HepG2 (cell line): ENCODE data around the gene SPG7. TPM values are rescaled to one million over a fixed set of nuclear protein-coding genes. Genes with fewer than 3 reads are reported as not detected.
A peak's percentile ranks its signal among the peaks of the same experiment; 100 is the strongest.

ENCODE experiments used
- ARID2 ChIP-seq: sonication (generic); formaldehyde crosslinking; IDR thresholded peaks from 2 replicates; pipeline ENCODE4 v1.8.1; 2022; ENCODE audit warnings: mild to moderate bottlenecking, missing genetic modification reagents, borderline replicate concordance
- ATF2 ChIP-seq: sonication (generic); formaldehyde crosslinking; IDR thresholded peaks from 2 replicates; pipeline ENCODE4 v1.4.0; 2020; ENCODE audit warnings: missing genetic modification reagents
- ATRX ChIP-seq: sonication (generic); formaldehyde crosslinking; IDR thresholded peaks from 2 replicates; pipeline ENCODE4 v1.4.0; 2020; ENCODE audit warnings: missing genetic modification reagents, borderline replicate concordance
- CEBPG ChIP-seq: IDR thresholded peaks from 2 replicates; pipeline ENCODE4 v1.6.1; 2016
- FOXJ3 ChIP-seq: sonication (generic); formaldehyde crosslinking; IDR thresholded peaks from 2 replicates; pipeline ENCODE4 v1.4.0; 2020; ENCODE audit warnings: missing genetic modification reagents, mild to moderate bottlenecking, borderline replicate concordance
- JUND ChIP-seq: sonication (generic); formaldehyde crosslinking; IDR thresholded peaks from 2 replicates; pipeline ENCODE4 v1.8.0; 2022; ENCODE audit warnings: mild to moderate bottlenecking, missing genetic modification reagents
- NFYB ChIP-seq: sonication (generic); formaldehyde crosslinking; IDR thresholded peaks from 2 replicates; pipeline ENCODE4 v1.4.0; 2020; ENCODE audit warnings: missing genetic modification reagents
- PPARG ChIP-seq: conservative IDR thresholded peaks from 2 replicates; pipeline ENCODE4 v1.6.1; 2016; ENCODE audit warnings: missing biosample characterization, missing genetic modification reagents
- RCOR2 ChIP-seq: IDR thresholded peaks from 2 replicates; pipeline ENCODE4 v1.6.1; 2016; ENCODE audit warnings: missing biosample characterization, missing genetic modification reagents
- SETDB1 ChIP-seq: sonication (generic); formaldehyde crosslinking; IDR thresholded peaks from 2 replicates; pipeline ENCODE4 v1.5.1; 2020; ENCODE audit warnings: missing genetic modification reagents, mild to moderate bottlenecking, borderline replicate concordance
- SNRNP70 ChIP-seq: fragments of 200-400 bp; formaldehyde crosslinking; IDR thresholded peaks from 2 replicates; pipeline ENCODE4 v1.6.1; 2017; ENCODE audit warnings: mild to moderate bottlenecking, low read depth, low read length, moderate library complexity
- SOX5 ChIP-seq: IDR thresholded peaks from 2 replicates; pipeline ENCODE4 v1.6.1; 2016; ENCODE audit warnings: borderline replicate concordance
- STAG1 ChIP-seq: sonication (generic); formaldehyde crosslinking; IDR thresholded peaks from 2 replicates; pipeline ENCODE4 v1.4.0; 2020; ENCODE audit warnings: missing genetic modification reagents
- THAP9 ChIP-seq: sonication (generic); formaldehyde crosslinking; IDR thresholded peaks from 2 replicates; pipeline ENCODE4; 2020; ENCODE audit warnings: missing genetic modification reagents, mild to moderate bottlenecking, borderline replicate concordance
- U2AF1 ChIP-seq: fragments of 200-400 bp; formaldehyde crosslinking; optimal IDR thresholded peaks from 2 replicates; pipeline ENCODE3; 2017; ENCODE audit warnings: mild to moderate bottlenecking, low read depth, low read length
- XBP1 ChIP-seq: sonication (generic); formaldehyde crosslinking; IDR thresholded peaks from 2 replicates; pipeline ENCODE4 v1.5.0; 2020; ENCODE audit warnings: missing genetic modification reagents
- ZNF567 ChIP-seq: sonication (generic); formaldehyde crosslinking; IDR thresholded peaks from 2 replicates; pipeline ENCODE4 v1.8.1; 2023; ENCODE audit warnings: mild to moderate bottlenecking, missing genetic modification reagents, borderline replicate concordance
- ZNF609 ChIP-seq: sonication (generic); formaldehyde crosslinking; IDR thresholded peaks from 2 replicates; pipeline ENCODE4 v1.4.0; 2020; ENCODE audit warnings: mild to moderate bottlenecking, missing genetic modification reagents, borderline replicate concordance
- ZNF883 ChIP-seq: sonication (generic); formaldehyde crosslinking; IDR thresholded peaks from 2 replicates; pipeline ENCODE4 v1.5.1; 2020; ENCODE audit warnings: mild to moderate bottlenecking, missing genetic modification reagents; ENCODE audit errors: not compliant biosample characterization
- ZSCAN12 ChIP-seq: sonication (generic); formaldehyde crosslinking; IDR thresholded peaks from 2 replicates; pipeline ENCODE4 v1.9.0; 2021; ENCODE audit warnings: mild to moderate bottlenecking, missing genetic modification reagents
- polyA plus RNA-seq, 8 experiments: library from polyadenylated mRNA; depleted of rRNA in 3 of 8; stranded (reverse) in 7 of 8; unstranded in 1 of 8; fragments of >200 nt; fragmentation: Illumina TruSeq in 4 of 8; extraction: Trizol in 4 of 8; gene quantifications; 2 replicates each; pipeline versions ENCODE4 v1.2.1 to v1.2.3, GENCODE V29; 2011 to 2016; ENCODE audit warnings: low read depth in 4 of 8, missing spikeins in 1 of 8, mixed read lengths in 1 of 8; ENCODE audit not compliant: insufficient read depth in 1 of 8
- total RNA-seq, 5 experiments: library from RNA; depleted of rRNA; stranded (reverse); fragments of >200 nt; fragmentation: Illumina TruSeq; extraction: Trizol; gene quantifications; 2 replicates each; pipeline ENCODE4 v1.2.3, GENCODE V29; 2016; ENCODE audit warnings: low read depth in 1 of 5

SPG7 gene
- total and polyA plus RNA-seq, 2 of the 13 experiments (the other 11 are each of a cell fraction or from before 2014, with no cell fraction given): 66.0 to 136 TPM

GRCh38 chr16:89560378-89561141 is 52.4 kb downstream of the SPG7 start, which contains the start of gene RPL13 (continued):
- no peak for TF ChIP-seq ZSCAN12 (CRISPR knock-in tag)
- 0 out of 2 replicates have a peak, but pooled peaks have one; percentile 8 for TF ChIP-seq PPARG (CRISPR knock-in tag)
- peak; percentile 57 for TF ChIP-seq ARID2 (CRISPR knock-in tag)
- TF ChIP-seq THAP9 (CRISPR knock-in tag): peak; percentile 92
- TF ChIP-seq ZNF567: no peak
- no peak for TF ChIP-seq SETDB1 (CRISPR knock-in tag)
- TF ChIP-seq CEBPG (CRISPR knock-in tag): no peak
- no peak for TF ChIP-seq RCOR2 (CRISPR knock-in tag)
- peak; percentile 94 for TF ChIP-seq NFYB (CRISPR knock-in tag)
- TF ChIP-seq SOX5 (CRISPR knock-in tag): peak; percentile 47
- TF ChIP-seq STAG1 (CRISPR knock-in tag): peak; percentile 4; the same call in 1 of the 2 replicates
- peak; percentile 84; the same call in 1 of the 2 replicates for TF ChIP-seq FOXJ3
- TF ChIP-seq SNRNP70: peak; percentile 87
- TF ChIP-seq JUND (CRISPR knock-in tag): no peak; the same call in 1 of the 2 replicates
- no peak; the same call in 1 of the 2 replicates for TF ChIP-seq ATRX (CRISPR knock-in tag)
- TF ChIP-seq U2AF1: peak; percentile 98
- TF ChIP-seq XBP1 (CRISPR knock-in tag): peak; percentile 66; the same call in 1 of the 2 replicates
- peak; percentile 94 for TF ChIP-seq ZNF883 (CRISPR knock-in tag)
- no peak; the same call in 1 of the 2 replicates for TF ChIP-seq ZNF609
- TF ChIP-seq ATF2 (CRISPR knock-in tag): peak; percentile 93
